PC-3 (cell line): ENCODE results near the gene TSGA10IP. TPM values are rescaled to one million over a fixed set of nuclear protein-coding genes. Genes with fewer than 3 reads are reported as not detected.
A peak's percentile ranks its signal among the peaks of the same experiment; 100 is the strongest.

ENCODE experiments used
- ATAC-seq: fragments of 200-7000 bp; cut with Tn5 transposase; 2 replicates; pipeline ENCODE4 v1.9.1; 2020; ENCODE audit warnings: mild to moderate bottlenecking, moderate library complexity
- BruUV-seq: library from RNA; stranded (reverse); fragments of 400-500 nt; replicated peaks from 2 replicates; lab custom pipeline; 2021; lab: Mats Ljungman, UMichigan
- CTCF ChIA-PET: fragments of 300-600 bp; sonication (Branson Sonifier 250); formaldehyde crosslinking; loops from one replicate; lab custom pipeline; 2022; ENCODE audit warnings: antibody characterized with exemption; lab: Charles Lee
- POLR2A ChIA-PET: fragments of 300-600 bp; sonication (Branson Sonifier 250); formaldehyde crosslinking; loops from one replicate; lab custom pipeline; 2022; ENCODE audit warnings: antibody characterized with exemption; ENCODE audit not compliant: unreplicated experiment; lab: Charles Lee
- DNase-seq: peaks from one replicate; pipeline ENCODE4 v3.0.0-alpha.2; 2015
- H2AFZ ChIP-seq: fragments of 300-600 bp; sonication (generic); 2 replicates; pipeline ENCODE4 v1.6.0; 2016; ENCODE audit warnings: antibody characterized with exemption, low read length
- H3F3A ChIP-seq: fragments of 300-600 bp; sonication (generic); one replicate; pipeline ENCODE4 v1.6.0; 2017; ENCODE audit warnings: antibody characterized with exemption, low read length, control low read depth, mild to moderate bottlenecking; ENCODE audit not compliant: unreplicated experiment
- H3K27ac ChIP-seq: fragments of 300-600 bp; sonication (generic); 2 replicates; pipeline ENCODE4 v1.5.1; 2016; ENCODE audit warnings: mild to moderate bottlenecking, low read length
- H3K27me3 ChIP-seq: fragments of 300-600 bp; sonication (generic); 2 replicates; pipeline ENCODE4 v1.6.1; 2016; ENCODE audit warnings: low read length, mixed read lengths
- H3K36me3 ChIP-seq: fragments of 300-600 bp; sonication (generic); 2 replicates; pipeline ENCODE4 v1.6.1; 2016; ENCODE audit warnings: low read depth, mixed run types, low read length, mixed read lengths
- H3K4me1 ChIP-seq: fragments of 300-600 bp; sonication (generic); 2 replicates; pipeline ENCODE4 v1.5.1; 2016; ENCODE audit warnings: low read length; ENCODE audit not compliant: insufficient read depth
- H3K4me2 ChIP-seq: fragments of 300-600 bp; sonication (generic); 2 replicates; pipeline ENCODE4 v1.6.0; 2016; ENCODE audit warnings: low read length
- H3K4me3 ChIP-seq: fragments of 300-600 bp; sonication (generic); 2 replicates; pipeline ENCODE4 v1.5.1; 2016; ENCODE audit warnings: mild to moderate bottlenecking, low read length, mixed read lengths
- H3K79me2 ChIP-seq: fragments of 300-600 bp; sonication (generic); 2 replicates; pipeline ENCODE4 v1.6.1; 2017; ENCODE audit warnings: low read length, mixed read lengths
- H3K9ac ChIP-seq: fragments of 300-600 bp; sonication (generic); 2 replicates; pipeline ENCODE4 v1.6.0; 2016; ENCODE audit warnings: mild to moderate bottlenecking, low read length
- H3K9me2 ChIP-seq: fragments of 300-600 bp; sonication (generic); replicated peaks from 2 replicates; pipeline ENCODE4 v1.6.1; 2016; ENCODE audit warnings: mixed run types, low read length, mixed read lengths
- H3K9me3 ChIP-seq: fragments of 300-600 bp; sonication (generic); 2 replicates; pipeline ENCODE4 v1.6.1; 2016; ENCODE audit warnings: low read length, mixed read lengths
- H4K20me1 ChIP-seq: fragments of 300-600 bp; sonication (generic); 2 replicates; pipeline ENCODE4 v1.6.1; 2016; ENCODE audit warnings: low read length, mixed read lengths
- EZH2 ChIP-seq: fragments of 300-600 bp; sonication (generic); IDR thresholded peaks from one replicate; pipeline ENCODE4 v1.6.1; 2017; ENCODE audit warnings: antibody characterized with exemption, mild to moderate bottlenecking, low read length; ENCODE audit not compliant: unreplicated experiment
- EZH2phosphoT487 ChIP-seq: fragments of 300-600 bp; sonication (generic); IDR thresholded peaks from 2 replicates; pipeline ENCODE4 v1.6.1; 2018; ENCODE audit warnings: mild to moderate bottlenecking, antibody characterized with exemption, low read length, borderline replicate concordance
- intact Hi-C: fragments of 100-400 bp; cut with micrococcal nuclease; formaldehyde crosslinking; loops from 2 replicates; pipeline ENCODE4 v1.9.0; 2023
- total RNA-seq: library from RNA; depleted of rRNA; stranded (reverse); fragments of >200 nt; gene quantifications from 2 replicates; pipeline ENCODE4 v1.2.3, GENCODE V29; 2014
- TF ChIP-seq, protein P1 (sequence below): fragments of 300-600 bp; sonication (generic); conservative IDR thresholded peaks from 2 replicates; pipeline ENCODE4 v1.5.1; 2017; ENCODE audit warnings: antibody characterized with exemption, low read depth, mild to moderate bottlenecking, low read length

TSGA10IP gene
- total RNA-seq, 1 experiment from 2014 or later: not detected

DNA sequence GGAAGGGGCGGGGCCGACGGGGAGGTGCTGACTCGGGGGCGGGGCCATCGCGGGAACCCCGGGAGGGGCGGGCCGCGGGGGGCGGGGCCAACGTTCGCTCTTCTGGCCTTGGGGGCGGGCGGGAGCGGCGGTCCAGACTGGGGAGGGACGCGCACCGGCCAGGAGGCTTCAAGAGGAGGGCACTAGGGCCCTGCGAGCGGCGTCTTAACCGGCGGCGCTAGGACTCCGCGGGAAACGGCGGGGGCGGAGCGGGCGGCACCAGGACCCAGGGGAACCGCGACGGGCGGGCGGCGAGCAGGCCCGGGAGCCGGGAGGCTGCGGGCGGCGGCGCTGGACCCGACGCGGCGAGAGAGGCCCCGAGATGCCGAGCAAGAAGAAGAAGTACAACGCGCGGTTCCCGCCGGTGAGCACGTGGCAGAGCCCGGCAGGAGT, 26.1 kb upstream of the TSGA10IP start, which contains the start of gene DRAP1:
Gene DRAP1, plus strand, starts transcription at position 286 of the 432 bp plus-strand sequence. Its CDS starts 76 bp downstream, at position 362.
- H3K4me1 ChIP-seq: peaks cover 46% of the 10 kb centered on the region
- H3K9me2 ChIP-seq: no peaks in the 10 kb centered on the region
- H3K4me3 ChIP-seq: peak within 1 kb of the TSS; percentile 82
- H3K27me3 ChIP-seq: no peaks in the 10 kb centered on the region
- POLR2A ChIA-PET: interaction anchor here (0.6 kb wide), 2 partner anchors 28 to 31 kb away, joined by 3 to 13 read pairs; partner anchors contain the start of gene FIBP
- BruUV-seq: no TSS peak
- H3K4me2 ChIP-seq: peak within 1 kb of the TSS; percentile 93
- H4K20me1 ChIP-seq: 0 out of 2 replicates have a peak, but pooled peaks cover 6% of the 10 kb centered on the region
- peak within 1 kb of the TSS; percentile 93 for H3K27ac ChIP-seq
- intact Hi-C loops: no loop called here
- DNase-seq (peak; percentile 98), ATAC-seq (peak; percentile 53)
- CTCF ChIA-PET: no interaction called here
- peak within 1 kb of the TSS; percentile 58 for H2AFZ ChIP-seq
- H3K36me3 ChIP-seq: peaks cover 17% of the 10 kb centered on the region; the same call in 1 of the 2 replicates
- TF ChIP-seq, protein P1, sequence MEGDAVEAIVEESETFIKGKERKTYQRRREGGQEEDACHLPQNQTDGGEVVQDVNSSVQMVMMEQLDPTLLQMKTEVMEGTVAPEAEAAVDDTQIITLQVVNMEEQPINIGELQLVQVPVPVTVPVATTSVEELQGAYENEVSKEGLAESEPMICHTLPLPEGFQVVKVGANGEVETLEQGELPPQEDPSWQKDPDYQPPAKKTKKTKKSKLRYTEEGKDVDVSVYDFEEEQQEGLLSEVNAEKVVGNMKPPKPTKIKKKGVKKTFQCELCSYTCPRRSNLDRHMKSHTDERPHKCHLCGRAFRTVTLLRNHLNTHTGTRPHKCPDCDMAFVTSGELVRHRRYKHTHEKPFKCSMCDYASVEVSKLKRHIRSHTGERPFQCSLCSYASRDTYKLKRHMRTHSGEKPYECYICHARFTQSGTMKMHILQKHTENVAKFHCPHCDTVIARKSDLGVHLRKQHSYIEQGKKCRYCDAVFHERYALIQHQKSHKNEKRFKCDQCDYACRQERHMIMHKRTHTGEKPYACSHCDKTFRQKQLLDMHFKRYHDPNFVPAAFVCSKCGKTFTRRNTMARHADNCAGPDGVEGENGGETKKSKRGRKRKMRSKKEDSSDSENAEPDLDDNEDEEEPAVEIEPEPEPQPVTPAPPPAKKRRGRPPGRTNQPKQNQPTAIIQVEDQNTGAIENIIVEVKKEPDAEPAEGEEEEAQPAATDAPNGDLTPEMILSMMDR: no peak
- TF ChIP-seq EZH2phosphoT487: no peak
- no peak for TF ChIP-seq EZH2
- H3K9me3 ChIP-seq: no peaks in the 10 kb centered on the region
- H3K9ac ChIP-seq: peak within 1 kb of the TSS; percentile 92
- peaks cover 8% of the 10 kb centered on the region for H3F3A ChIP-seq
- H3K79me2 ChIP-seq: peaks cover 75% of the 10 kb centered on the region

DNA sequence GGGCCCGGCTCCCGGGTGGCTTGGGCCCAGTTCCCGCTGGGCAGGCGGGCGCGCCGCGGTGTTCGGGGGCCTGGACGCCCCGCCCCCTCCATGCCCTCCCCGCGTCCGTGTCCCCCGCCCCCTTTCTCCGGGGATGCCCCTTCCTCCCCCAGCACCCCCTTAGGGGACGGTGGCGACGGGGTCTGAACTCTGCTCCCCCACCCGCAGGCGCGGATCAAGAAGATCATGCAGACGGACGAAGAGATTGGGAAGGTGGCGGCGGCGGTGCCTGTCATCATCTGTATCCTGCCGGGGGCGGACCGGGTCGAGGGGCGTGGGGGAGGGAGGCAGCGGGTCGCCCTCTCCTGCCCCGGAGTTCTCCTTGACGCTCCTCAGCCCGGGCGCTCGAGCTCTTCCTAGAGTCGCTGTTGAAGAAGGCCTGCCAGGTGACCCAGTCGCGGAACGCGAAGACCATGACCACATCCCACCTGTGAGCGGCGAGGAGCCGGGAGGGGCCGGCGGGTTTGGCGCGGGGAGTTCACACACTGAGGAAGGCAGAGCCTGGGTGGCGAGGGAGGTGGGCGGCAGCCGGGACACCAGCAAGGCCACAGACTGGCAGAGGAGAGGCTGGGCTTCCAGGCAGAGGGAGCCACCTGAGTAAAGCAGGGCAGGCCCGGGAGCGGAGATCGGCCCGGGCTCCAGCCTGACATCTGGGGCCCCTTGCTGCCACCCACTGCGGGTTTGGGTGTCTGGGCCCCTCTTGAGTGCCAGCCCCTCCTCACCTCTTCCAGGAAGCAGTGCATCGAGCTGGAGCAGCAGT, 25.5 kb upstream of the TSGA10IP start:
- peak overlapping the region; percentile 58 for H2AFZ ChIP-seq
- TSS peak; percentile 1 for BruUV-seq
- ATAC-seq: peak; percentile 0
- intact Hi-C loops: no loop called here
- H3K9ac ChIP-seq: peak overlapping the region; percentile 76
- H3K4me2 ChIP-seq: peak overlapping the region; percentile 93
- peaks cover 68% of the 10 kb centered on the region for H3K79me2 ChIP-seq
- 0 out of 2 replicates have a peak, but pooled peaks cover 6% of the 10 kb centered on the region for H4K20me1 ChIP-seq
- no peaks in the 10 kb centered on the region for H3K9me3 ChIP-seq
- CTCF ChIA-PET: no interaction called here
- no peaks in the 10 kb centered on the region for H3K27me3 ChIP-seq
- peaks cover 8% of the 10 kb centered on the region for H3F3A ChIP-seq
- peaks cover 43% of the 10 kb centered on the region for H3K4me1 ChIP-seq
- peak overlapping the region; percentile 29 for H3K27ac ChIP-seq
- peak; percentile 34 for DNase-seq
- H3K9me2 ChIP-seq: no peaks in the 10 kb centered on the region
- TF ChIP-seq EZH2 (no peak), EZH2phosphoT487 (no peak)
- TF ChIP-seq, protein P1: no peak
- POLR2A ChIA-PET: interaction anchor here (0.6 kb wide), 1 partner anchor 32 kb away, joined by 13 read pairs; the partner anchor contains the start of gene FIBP
- H3K36me3 ChIP-seq: peaks cover 17% of the 10 kb centered on the region; the same call in 1 of the 2 replicates
- H3K4me3 ChIP-seq: peak overlapping the region; percentile 82
